EL (cell line): Measurements from ENCODE around the gene CNNM2.

Source experiments
- DNase-seq: peaks from one replicate; pipeline ENCODE4 v3.0.0-alpha.2; 2016

Gene CNNM2

GRCh38 chr10:102917962-102918816 lies at the start of gene CNNM2:
Gene CNNM2, plus strand, starts transcription at chr10:102918294. Its CDS starts 187 bp downstream, at chr10:102918481.
- DNase-seq, result peak; percentile 100

GRCh38 chr10:102868911-102869257 lies 49.2 kb upstream of the CNNM2 start:
- DNase-seq, result no peak

- peak; percentile 49 for DNase-seq
Measured at GRCh38 chr10:102869258-102870198, 48.6 kb upstream of the CNNM2 start, which contains the start of gene AS3MT. Gene AS3MT, plus strand, starts transcription at chr10:102869470. Its CDS starts 123 bp downstream, at chr10:102869593.

GRCh38 chr10:102870221-102870620 lies 47.9 kb upstream of the CNNM2 start:
- DNase-seq, result no peak

GRCh38 chr10:102872163-102872562 lies 45.9 kb upstream of the CNNM2 start:
- no peak for DNase-seq

- no peak for DNase-seq
Measured at GRCh38 chr10:102876747-102877153, 41.3 kb upstream of the CNNM2 start.

- DNase-seq, result no peak
Measured at GRCh38 chr10:102878629-102879028, 39.5 kb upstream of the CNNM2 start.

- no peak for DNase-seq
Measured at GRCh38 chr10:102880256-102880655, 37.8 kb upstream of the CNNM2 start.

GRCh38 chr10:102888048-102888447 lies 30.0 kb upstream of the CNNM2 start:
- DNase-seq, result no peak

- no peak for DNase-seq
Measured at GRCh38 chr10:102894466-102895213, 23.5 kb upstream of the CNNM2 start.

GRCh38 chr10:102900006-102900405 lies 18.1 kb upstream of the CNNM2 start:
- no peak for DNase-seq

GRCh38 chr10:102904346-102904745 lies 13.7 kb upstream of the CNNM2 start:
- DNase-seq, result no peak

GRCh38 chr10:102906507-102906906 lies 11.6 kb upstream of the CNNM2 start:
- DNase-seq, result no peak

GRCh38 chr10:102914781-102915180 lies 3.3 kb upstream of the CNNM2 start:
- DNase-seq, result no peak

GRCh38 chr10:102916173-102916572 lies 1.9 kb upstream of the CNNM2 start:
- DNase-seq, result no peak

- peak; percentile 73 for DNase-seq
Measured at GRCh38 chr10:102917314-102917961, 656 bp upstream of the CNNM2 start.

- DNase-seq, result peak; percentile 28
Measured at GRCh38 chr10:102918817-102919245, 737 bp downstream of the CNNM2 start.

GRCh38 chr10:102919246-102919959 lies 1.3 kb downstream of the CNNM2 start:
- DNase-seq, result peak; percentile 5

- DNase-seq, result no peak
Measured at GRCh38 chr10:102919992-102920739, 2.1 kb downstream of the CNNM2 start.

GRCh38 chr10:102923601-102924000 lies 5.5 kb downstream of the CNNM2 start:
- DNase-seq, result no peak

- DNase-seq, result no peak
Measured at GRCh38 chr10:102926842-102927241, 8.7 kb downstream of the CNNM2 start.
